ENCODE results near the gene ISM1.

GRCh38 chr20:13338097-13338661, 117.1 kb downstream of the ISM1 start:
- TF ChIP-seq CTCF (IDR thresholded peaks at IDR 0.05) (no peak), POLR2AphosphoS5 (IDR thresholded peaks at IDR 0.05) (no peak), POLR2A (IDR thresholded peaks at IDR 0.05) (no peak), EP300 (IDR thresholded peaks at IDR 0.05) (no peak)

All from stomach (tissue), 4 donors.